Panc1 (cell line): ENCODE measurements around the gene USP31.

Source experiments
- CTCF ChIP-seq: fragments of 450-650 bp; IDR thresholded peaks from 2 replicates; pipeline ENCODE4 v1.5.1; 2017; ENCODE audit warnings: mild to moderate bottlenecking
- POLR2AphosphoS5 ChIP-seq: IDR thresholded peaks from 2 replicates; pipeline ENCODE4 v1.6.1; 2012; ENCODE audit warnings: mild to moderate bottlenecking, low read depth, low read length, moderate library complexity

GRCh38 chr16:23064639-23065038 lies 84.6 kb downstream of the USP31 start:
- TF ChIP-seq CTCF: no peak
- TF ChIP-seq POLR2AphosphoS5: no peak
